IPS-18c (cell line): Measurements from ENCODE around the gene PTPRM.
"Not testable (repeated sequence)": the region's sequence is repeated elsewhere in the genome, so short reads cannot be mapped to it uniquely, and the experiment has no call there.

Experiments
- H3K4me3 ChIP-seq: 2 replicates; pipeline ENCODE4 v1.7.0; 2013; ENCODE audit warnings: low read depth, mild to moderate bottlenecking, low read length, moderate library complexity; ENCODE audit not compliant: insufficient read depth
- H3K9me3 ChIP-seq: one replicate; pipeline ENCODE4 v1.6.1; 2013; ENCODE audit warnings: mild to moderate bottlenecking, low read length, moderate library complexity; ENCODE audit not compliant: control insufficient read depth, insufficient read depth

The PTPRM gene

DNA sequence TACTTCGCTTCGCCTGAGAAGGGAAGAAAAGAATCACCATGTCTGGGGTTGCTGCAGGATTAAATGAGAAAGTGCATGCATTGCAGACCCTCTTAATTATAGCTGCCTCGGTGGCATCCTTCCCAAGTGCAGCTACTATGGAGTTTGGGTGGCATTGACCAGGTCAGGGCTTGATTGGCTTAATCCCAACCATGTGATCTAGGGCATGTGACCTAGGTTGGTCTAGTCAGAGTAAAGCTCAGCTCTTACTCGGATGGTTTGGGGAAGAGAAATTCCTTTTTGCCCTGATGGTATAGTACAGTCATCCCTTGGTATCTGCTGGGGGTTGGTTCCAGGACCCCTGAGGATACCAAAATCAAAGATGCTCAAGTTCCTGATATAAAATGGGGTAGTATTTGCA lies 863.9 kb downstream of the PTPRM start:
- no peak overlapping the region for H3K4me3 ChIP-seq
- no peaks in the 10 kb centered on the region for H3K9me3 ChIP-seq

DNA sequence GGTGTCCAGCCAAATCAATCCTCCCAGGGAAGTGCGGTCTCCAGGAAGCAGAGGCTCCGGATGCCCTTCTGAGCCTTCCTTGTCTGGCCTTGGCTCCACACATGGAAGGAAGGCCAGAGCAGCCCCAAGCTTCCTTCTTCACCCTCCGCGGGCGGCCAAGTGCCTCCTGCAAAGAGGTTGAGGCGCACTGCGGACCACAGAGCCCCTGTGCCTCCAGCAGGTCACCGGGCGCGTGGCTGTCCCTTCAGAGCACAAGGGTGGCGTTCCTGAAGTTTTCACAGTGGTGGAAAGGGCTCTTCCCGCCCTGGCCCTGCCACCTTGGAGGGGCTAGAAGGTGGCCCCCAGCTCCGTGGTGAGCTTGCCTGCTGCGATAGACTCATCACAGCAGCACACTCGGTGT lies 866.2 kb downstream of the PTPRM start:
- Histone ChIP-seq H3K4me3 (no peak overlapping the region), H3K9me3 (no peaks in the 10 kb centered on the region)

DNA sequence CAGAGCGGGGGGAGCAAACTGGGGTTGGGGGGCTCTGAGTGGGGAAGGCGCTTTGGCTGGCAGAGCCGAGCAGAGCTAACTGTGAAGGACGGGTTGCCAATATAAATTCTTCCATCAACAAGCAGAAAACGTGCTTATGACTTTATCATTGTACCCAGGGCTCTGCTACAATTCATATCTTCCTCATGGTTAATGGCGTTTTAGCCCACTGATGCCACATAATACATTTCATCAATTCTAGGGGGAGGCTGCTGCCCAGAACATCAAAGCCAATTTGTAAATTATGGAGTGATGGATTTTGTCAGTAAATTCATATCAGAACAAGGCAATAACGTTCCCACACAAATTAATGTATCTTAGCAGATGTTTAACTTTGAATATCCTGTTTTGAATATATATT lies 866.7 kb downstream of the PTPRM start:
- H3K9me3 ChIP-seq = peaks cover 4% of the 10 kb centered on the region

DNA sequence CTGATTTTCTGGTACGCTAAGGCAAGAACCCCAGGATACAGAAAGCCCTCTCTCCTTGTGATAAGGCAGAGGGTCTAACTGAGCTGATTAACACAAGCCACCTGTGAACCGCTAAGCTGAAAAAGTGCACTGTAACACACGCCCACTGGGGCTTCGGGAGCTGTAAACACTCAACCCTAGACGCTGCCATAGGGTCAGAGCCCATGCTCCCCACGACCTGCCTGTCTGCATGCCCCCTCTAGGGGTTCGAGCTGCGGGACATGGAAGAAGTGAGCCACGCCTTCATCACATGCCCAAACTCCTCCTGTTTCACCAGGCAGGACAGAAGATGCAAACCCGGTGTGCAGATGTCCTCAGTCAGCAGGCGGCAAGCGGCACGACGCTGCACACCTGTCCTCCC lies 868.3 kb downstream of the PTPRM start:
- Histone ChIP-seq H3K9me3 (peaks cover 6% of the 10 kb centered on the region), H3K4me3 (no peak overlapping the region)

More for the DNA sequence above, 866.7 kb downstream of the PTPRM start:
- no peak overlapping the region for H3K4me3 ChIP-seq

DNA sequence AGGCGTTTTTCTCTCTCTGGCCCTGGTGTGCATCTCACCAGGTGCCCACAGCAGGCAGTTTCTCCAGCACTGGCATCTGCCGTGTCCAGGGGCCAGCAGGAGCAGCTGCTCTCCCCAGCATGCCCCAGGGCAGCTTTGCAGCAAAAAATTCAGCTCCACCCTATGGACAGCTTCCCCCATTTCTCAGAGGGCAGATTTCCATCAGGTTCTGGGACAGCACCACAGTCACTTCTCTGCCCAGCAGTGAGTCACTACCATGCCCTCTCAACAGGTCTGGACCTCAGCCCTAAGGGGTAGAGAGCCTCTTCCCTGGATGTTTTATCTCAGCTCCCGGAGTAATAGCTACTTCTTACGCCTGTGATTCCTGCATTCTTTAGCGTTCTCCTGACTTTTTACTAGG lies 871.9 kb downstream of the PTPRM start:
- peaks cover 6% of the 10 kb centered on the region for H3K9me3 ChIP-seq
- no peak overlapping the region for H3K4me3 ChIP-seq

DNA sequence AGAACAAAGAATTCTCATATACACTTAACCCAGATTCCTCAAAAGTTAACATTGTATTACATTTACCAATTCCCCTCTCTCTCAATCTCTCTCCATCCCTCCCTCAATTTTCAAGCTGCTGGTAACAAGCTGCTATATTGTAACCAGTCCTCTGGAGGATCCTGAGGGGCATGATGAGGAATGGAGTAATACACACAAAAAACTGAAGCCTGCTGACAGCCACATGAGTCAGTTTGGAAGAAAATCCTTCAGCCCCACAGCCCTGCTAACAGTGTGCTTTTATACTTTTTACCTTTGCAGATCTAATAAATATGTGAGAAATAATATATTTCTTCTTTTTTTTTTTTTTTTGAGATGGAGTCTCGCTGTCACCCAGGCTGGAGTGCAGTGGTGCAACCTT lies 876.4 kb downstream of the PTPRM start:
- Histone ChIP-seq H3K4me3 (no peak overlapping the region), H3K9me3 (peaks cover 5% of the 10 kb centered on the region)

DNA sequence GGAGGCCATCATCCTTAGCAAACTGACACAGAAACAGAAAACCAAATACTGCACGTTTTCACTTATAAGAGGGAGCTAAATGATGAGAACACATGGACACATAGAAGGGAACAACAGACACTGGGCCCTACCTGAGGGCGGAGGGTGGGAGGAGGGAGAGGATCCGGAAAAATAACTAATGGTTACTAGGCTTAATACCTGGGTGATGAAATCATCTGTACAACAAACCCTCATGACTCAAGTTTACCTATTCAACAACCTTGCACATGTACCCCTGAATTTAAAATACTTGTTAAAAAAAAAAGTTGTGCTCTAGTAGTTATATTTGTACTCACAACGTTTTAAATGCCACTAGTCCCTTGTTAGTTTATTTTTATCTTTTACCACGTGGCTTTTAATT lies 879.8 kb downstream of the PTPRM start:
- not testable (repeated sequence) for H3K4me3 ChIP-seq, H3K9me3 ChIP-seq

DNA sequence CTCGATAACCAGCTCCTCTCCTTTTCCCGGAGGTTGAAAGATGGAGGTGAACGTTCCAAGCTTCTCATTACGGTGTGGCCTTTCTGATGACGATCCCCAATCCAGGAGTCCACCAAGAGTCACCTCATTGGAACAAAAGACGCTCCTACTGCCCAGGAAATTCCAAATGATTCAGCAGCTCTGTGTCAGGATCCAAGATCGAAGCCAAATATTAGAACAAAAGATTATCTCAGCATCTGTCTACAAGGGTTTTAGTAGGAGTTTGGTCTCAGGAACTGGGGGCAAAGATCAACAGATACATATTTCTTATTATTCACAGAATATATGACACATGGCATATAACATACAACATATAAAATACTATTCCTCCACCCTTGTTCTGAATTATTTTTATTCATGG lies 881.0 kb downstream of the PTPRM start:
- H3K9me3 ChIP-seq = no peaks in the 10 kb centered on the region
- H3K4me3 ChIP-seq = no peak overlapping the region

DNA sequence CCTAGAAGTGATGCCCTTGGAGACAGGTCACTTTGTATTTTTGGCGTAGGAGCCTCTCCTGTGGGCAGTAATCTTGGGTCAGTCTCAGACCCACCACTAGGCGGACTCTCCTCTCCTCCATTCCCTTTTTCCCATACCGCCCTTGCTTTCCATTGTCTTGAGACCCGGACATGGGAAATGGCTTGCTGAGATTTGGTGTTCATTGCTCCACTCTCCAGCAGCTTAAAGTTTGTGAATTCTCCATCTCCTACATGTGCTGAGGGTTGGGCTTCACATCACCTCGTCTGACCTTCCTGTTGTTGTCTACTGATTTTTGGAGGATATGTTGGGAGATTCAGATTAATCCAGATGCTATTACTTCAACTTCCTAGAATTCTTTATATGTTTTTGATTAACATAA lies 882.9 kb downstream of the PTPRM start:
- no peaks in the 10 kb centered on the region for H3K9me3 ChIP-seq
- no peak overlapping the region for H3K4me3 ChIP-seq

DNA sequence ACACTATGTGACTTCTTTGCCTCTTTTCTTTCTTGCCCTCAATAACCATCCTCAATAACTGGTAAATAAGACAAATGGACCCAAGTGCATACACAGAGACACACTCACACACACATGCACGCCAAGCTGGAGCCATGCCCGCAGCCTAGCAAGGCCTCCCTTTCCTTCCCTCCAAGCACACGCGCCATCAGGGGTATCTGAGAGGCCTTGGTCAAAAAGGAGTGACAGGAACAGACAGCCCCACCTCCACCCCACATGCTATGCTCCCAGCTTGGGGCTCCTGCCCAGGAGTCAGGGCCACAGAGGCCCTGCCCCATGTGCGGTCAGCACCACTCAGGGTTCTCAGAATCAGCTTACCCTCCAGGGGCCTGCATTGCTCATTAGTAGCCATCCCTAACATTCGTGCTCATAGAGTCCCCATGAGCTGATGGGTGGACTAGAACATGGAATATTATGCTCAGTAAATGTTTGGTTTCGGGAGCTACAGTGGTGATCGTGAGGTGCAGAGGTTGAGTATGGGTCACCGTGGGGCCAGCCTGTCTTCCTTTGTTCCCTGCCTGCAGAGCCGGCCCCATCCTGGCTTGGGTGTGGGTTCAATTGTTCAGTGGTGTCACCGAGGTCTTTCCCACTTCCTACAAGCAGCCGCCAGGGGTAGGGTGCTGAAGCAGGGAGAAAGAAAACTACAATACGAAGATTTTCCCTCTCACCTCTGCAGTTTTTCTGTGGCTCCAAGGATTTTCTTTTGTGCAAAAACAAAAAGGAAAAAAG lies 884.0 kb downstream of the PTPRM start:
- no peak overlapping the region for H3K4me3 ChIP-seq
- no peaks in the 10 kb centered on the region for H3K9me3 ChIP-seq

DNA sequence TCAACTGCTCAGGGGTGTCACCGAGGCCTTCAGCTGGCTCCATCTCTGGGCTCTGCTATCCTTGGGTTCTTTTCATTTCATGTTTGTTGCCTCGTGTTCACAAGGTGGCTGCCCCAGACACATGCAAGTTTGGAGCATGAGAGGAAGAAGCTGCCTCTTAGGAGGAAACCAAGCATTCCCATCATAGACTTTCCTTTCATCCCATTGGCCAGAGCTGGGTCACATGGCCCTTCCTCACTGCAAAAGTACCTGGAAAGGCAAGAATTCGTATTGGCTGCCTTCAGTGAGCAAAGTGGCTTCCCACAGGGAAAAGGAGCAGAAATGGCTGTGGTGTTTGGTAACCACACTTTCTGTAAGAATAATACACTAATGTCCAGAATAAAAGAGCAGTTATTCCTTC lies 886.4 kb downstream of the PTPRM start:
- Histone ChIP-seq H3K4me3 (no peak overlapping the region), H3K9me3 (no peaks in the 10 kb centered on the region)

DNA sequence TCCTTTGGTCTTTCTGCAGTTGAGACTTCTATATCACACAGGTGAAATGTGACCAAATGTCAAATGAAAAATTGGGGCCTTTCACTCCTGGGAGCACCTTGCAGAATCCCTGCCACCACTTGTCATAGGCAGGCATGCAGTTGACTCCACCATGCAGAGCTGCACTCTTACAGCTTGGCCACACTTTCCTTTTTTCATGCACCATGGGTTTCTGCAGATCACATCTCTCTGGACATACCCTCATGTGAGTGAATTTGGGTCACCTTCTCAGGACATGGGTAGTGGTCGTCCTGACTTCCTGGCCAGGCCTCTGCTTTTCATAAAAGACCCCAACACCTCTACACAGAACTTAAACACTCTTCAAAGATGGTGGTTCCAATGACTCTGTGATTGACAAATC lies 887.0 kb downstream of the PTPRM start:
- Histone ChIP-seq H3K4me3 (no peak overlapping the region), H3K9me3 (no peaks in the 10 kb centered on the region)

DNA sequence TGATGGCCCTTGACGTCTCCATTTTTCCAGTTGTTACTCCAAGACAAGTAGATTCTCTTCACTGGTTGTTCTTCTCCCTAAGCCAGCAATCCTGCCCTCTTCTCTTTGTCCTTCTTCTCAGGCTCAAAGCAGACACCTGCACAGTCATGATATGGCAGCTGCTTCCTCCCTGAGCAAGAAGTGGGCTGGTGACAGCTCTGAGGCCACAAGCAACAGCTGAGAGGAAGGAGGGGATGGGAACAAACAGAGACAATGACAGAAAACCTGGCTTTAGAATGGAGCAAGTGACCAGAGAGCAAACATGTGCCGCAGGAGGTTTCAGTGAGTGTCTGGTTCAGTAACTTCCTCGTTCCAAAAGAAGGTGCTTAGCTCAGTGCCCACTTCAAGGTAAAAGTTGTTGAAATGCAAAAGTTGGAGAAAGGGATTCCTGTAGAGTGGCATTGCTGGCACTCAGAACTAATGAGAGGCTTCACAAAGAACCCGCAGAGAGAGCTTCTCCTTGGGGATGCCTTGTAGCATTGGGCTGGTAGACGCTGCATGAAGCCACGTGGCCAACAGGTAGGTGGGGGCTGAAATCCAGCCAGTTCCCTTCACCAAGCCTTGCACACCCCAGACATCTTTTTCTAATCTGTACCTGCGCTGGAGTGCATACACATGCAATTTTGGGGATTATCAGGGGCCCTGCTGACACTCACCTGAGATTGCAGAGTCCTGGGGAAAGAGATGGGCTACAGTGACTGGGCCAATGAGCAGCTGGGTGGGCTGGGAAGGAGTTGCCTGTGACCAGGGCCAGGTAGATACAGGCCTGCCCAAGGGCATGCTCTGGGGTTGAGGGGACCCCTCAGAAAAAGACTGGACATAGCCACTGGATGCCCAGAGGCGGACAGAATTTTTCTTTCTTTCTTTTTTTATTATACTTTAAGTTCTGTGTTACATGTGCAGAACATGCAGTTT lies 888.8 kb downstream of the PTPRM start:
- Histone ChIP-seq H3K9me3 (no peaks in the 10 kb centered on the region), H3K4me3 (no peak overlapping the region)
